OCI-LY7 (cell line): Measurements from ENCODE around the gene ZC3H7B.

Experiments
- CTCF ChIP-seq: fragments of 200-600 bp; sonication (generic); conservative IDR thresholded peaks from 2 replicates; pipeline ENCODE4 v1.5.1; 2014; ENCODE audit warnings: mild to moderate bottlenecking, antibody characterized with exemption, low read length, moderate library complexity, mixed read lengths
- EZH2phosphoT487 ChIP-seq: fragments of 200-600 bp; sonication (generic); IDR thresholded peaks from 2 replicates; pipeline ENCODE4 v1.6.1; 2018; ENCODE audit warnings: low read depth, borderline replicate concordance, mild to moderate bottlenecking, mixed run types, antibody characterized with exemption, low read length, moderate library complexity, mixed read lengths

DNA sequence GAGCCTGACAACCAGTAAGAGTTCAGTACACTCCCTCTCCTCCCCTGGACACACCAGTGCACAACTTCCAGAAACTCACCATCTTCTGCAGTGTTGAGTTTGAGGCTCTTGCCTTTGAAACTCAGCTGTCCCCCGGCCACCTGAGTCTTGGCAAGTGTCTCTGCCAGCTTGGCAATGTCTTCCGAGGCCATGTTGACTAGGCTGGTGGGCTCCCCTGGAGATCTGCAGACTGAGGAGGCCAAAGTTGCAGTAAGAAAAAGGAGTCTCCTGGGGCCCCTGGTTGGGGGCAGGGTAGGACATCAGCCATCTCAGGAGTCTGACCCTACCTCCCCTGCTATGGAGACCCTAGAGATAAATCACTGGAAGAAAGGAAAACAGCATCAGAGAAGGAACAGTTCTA lies 20.5 kb upstream of the ZC3H7B start:
- TF ChIP-seq CTCF = no peak
- no peak for TF ChIP-seq EZH2phosphoT487
